Ovary (tissue), 3 donors: ENCODE measurements around the gene ADGB.

ENCODE experiments used
- CTCF ChIP-seq, 3 donors: fragments of 450-650 bp in 2 of 3; fragments of 200-600 bp in 1 of 3; IDR thresholded peaks; one replicate each; pipeline versions ENCODE4 v1.5.1 to v1.8.0; 2016 to 2022; ENCODE audit warnings: antibody characterized with exemption in 3 of 3, mild to moderate bottlenecking in 1 of 3
- POLR2A ChIP-seq: fragments of 450-650 bp; IDR thresholded peaks from one replicate; pipeline ENCODE4 v1.6.1; 2017; ENCODE audit warnings: antibody characterized with exemption, mild to moderate bottlenecking, moderate library complexity
- donor health status: DM: no; HTN: no; CAD: no.

- TF ChIP-seq POLR2A (no peak), CTCF (IDR thresholded peaks at IDR 0.05) (no peak)
Measured at GRCh38 chr6:146636481-146636880, 37.7 kb downstream of the ADGB start.
